Neural cell (in vitro differentiated cells): ENCODE data around the gene TMEM258. TPM values are rescaled to one million over a fixed set of nuclear protein-coding genes. Genes with fewer than 3 reads are reported as not detected.
A peak's percentile ranks its signal among the peaks of the same experiment; 100 is the strongest.

Source experiments
- H2AFZ ChIP-seq: fragments of 200-600, 300-800 bp; sonication (generic), shearing (Covaris generic); 2 replicates; pipeline ENCODE4 v1.6.0; 2014; ENCODE audit warnings: low read depth, mild to moderate bottlenecking, antibody characterized with exemption, low read length, moderate library complexity
- H3F3A ChIP-seq: fragments of 200-600 bp; shearing (Covaris generic); 2 replicates; pipeline ENCODE4 v1.6.1; 2016; ENCODE audit warnings: mild to moderate bottlenecking, moderate library complexity, mixed read lengths, antibody characterized with exemption, low read length; ENCODE audit not compliant: insufficient read depth, poor library complexity, severe bottlenecking
- H3K27ac ChIP-seq: fragments of 200-600, 300-800 bp; sonication (generic), shearing (Covaris generic); 2 replicates; pipeline ENCODE4 v1.5.1; 2014; ENCODE audit warnings: mild to moderate bottlenecking, low read length, moderate library complexity
- H3K27me3 ChIP-seq: fragments of 300-800, 200-600 bp; sonication (generic), shearing (Covaris generic); 2 replicates; pipeline ENCODE4 v1.6.0; 2014; ENCODE audit warnings: mild to moderate bottlenecking, low read depth, low read length, moderate library complexity; ENCODE audit not compliant: insufficient read depth
- H3K36me3 ChIP-seq: fragments of 300-800, 200-600 bp; sonication (generic), shearing (Covaris generic); 2 replicates; pipeline ENCODE4 v1.5.1; 2014; ENCODE audit warnings: mild to moderate bottlenecking, antibody characterized with exemption, low read length, moderate library complexity; ENCODE audit not compliant: insufficient read depth
- H3K4me2 ChIP-seq: fragments of 300-800, 200-600 bp; sonication (generic), shearing (Covaris generic); 2 replicates; pipeline ENCODE4 v1.6.0; 2014; ENCODE audit warnings: mild to moderate bottlenecking, low read length
- H3K4me3 ChIP-seq: fragments of 300-800, 200-600 bp; sonication (generic), shearing (Covaris generic); 2 replicates; pipeline ENCODE4 v1.5.1; 2014; ENCODE audit warnings: mild to moderate bottlenecking, low read length, moderate library complexity
- H3K79me2 ChIP-seq: fragments of 200-600 bp; shearing (Covaris generic); replicated peaks from 2 replicates; pipeline ENCODE4 v1.6.0; 2014; ENCODE audit warnings: mild to moderate bottlenecking, low read length, moderate library complexity; ENCODE audit not compliant: insufficient read depth
- H3K9ac ChIP-seq: fragments of 300-800, 200-600 bp; sonication (generic), shearing (Covaris generic); 2 replicates; pipeline ENCODE4 v1.6.1; 2016; ENCODE audit warnings: mild to moderate bottlenecking, low read length, mixed read lengths
- H3K9me2 ChIP-seq: fragments of 200-600 bp; shearing (Covaris generic); 2 replicates; pipeline ENCODE4 v1.6.1; 2016; ENCODE audit warnings: mild to moderate bottlenecking, low read length, mixed read lengths; ENCODE audit not compliant: insufficient read depth
- H3K9me3 ChIP-seq: fragments of 200-600, 300-800 bp; sonication (generic), shearing (Covaris generic); 2 replicates; pipeline ENCODE4 v1.6.1; 2016; ENCODE audit warnings: mild to moderate bottlenecking, mixed run types, low read length, moderate library complexity, mixed read lengths
- H4K20me1 ChIP-seq: fragments of 200-600 bp; shearing (Covaris generic); 2 replicates; pipeline ENCODE4 v1.6.1; 2016; ENCODE audit warnings: mild to moderate bottlenecking, mixed run types; ENCODE audit not compliant: insufficient read depth
- CTCF ChIP-seq: fragments of 450-650 bp; IDR thresholded peaks from 2 replicates; pipeline ENCODE4 v1.5.1; 2014; ENCODE audit warnings: antibody characterized with exemption, mild to moderate bottlenecking, moderate library complexity; ENCODE audit not compliant: poor library complexity, severe bottlenecking
- EP300 ChIP-seq: fragments of 450-650 bp; conservative IDR thresholded peaks from 2 replicates; pipeline ENCODE4 v1.6.1; 2014; ENCODE audit warnings: antibody characterized with exemption, mild to moderate bottlenecking, moderate library complexity; ENCODE audit not compliant: poor library complexity, severe bottlenecking
- EZH2 ChIP-seq: fragments of 200-600, 300-800 bp; shearing (Covaris generic), sonication (generic); IDR thresholded peaks from 2 replicates; pipeline ENCODE4 v1.6.1; 2014; ENCODE audit warnings: antibody characterized with exemption, low read length, borderline replicate concordance, mild to moderate bottlenecking; ENCODE audit not compliant: insufficient read depth, poor library complexity, severe bottlenecking
- MXI1 ChIP-seq: fragments of 450-650 bp; conservative IDR thresholded peaks from 2 replicates; pipeline ENCODE4 v1.6.1; 2014; ENCODE audit warnings: antibody characterized with exemption, mild to moderate bottlenecking; ENCODE audit not compliant: poor library complexity, severe bottlenecking
- POLR2AphosphoS5 ChIP-seq: IDR thresholded peaks from 2 replicates; pipeline ENCODE4 v1.6.1; 2012
- RAD21 ChIP-seq: fragments of 450-650 bp; conservative IDR thresholded peaks from 2 replicates; pipeline ENCODE4 v1.6.1; 2014; ENCODE audit warnings: antibody characterized with exemption, mild to moderate bottlenecking, moderate library complexity
- REST ChIP-seq: IDR thresholded peaks from 2 replicates; pipeline ENCODE4 v1.6.1; 2012; ENCODE audit warnings: borderline replicate concordance
- SMC3 ChIP-seq: fragments of 450-650 bp; conservative IDR thresholded peaks from 2 replicates; pipeline ENCODE4 v1.6.1; 2014; ENCODE audit warnings: antibody characterized with exemption, mild to moderate bottlenecking, moderate library complexity; ENCODE audit not compliant: poor library complexity
- TAF1 ChIP-seq: IDR thresholded peaks from 2 replicates; pipeline ENCODE4 v1.6.1; 2012; ENCODE audit warnings: low read depth
- polyA plus RNA-seq: library from polyadenylated mRNA; depleted of rRNA; stranded (reverse); fragments of >200 nt; gene quantifications from 2 replicates; pipeline ENCODE4 v1.2.3, GENCODE V29; 2014

The TMEM258 gene
- polyA plus RNA-seq, 1 donor from 2014 or later: 134 TPM

DNA sequence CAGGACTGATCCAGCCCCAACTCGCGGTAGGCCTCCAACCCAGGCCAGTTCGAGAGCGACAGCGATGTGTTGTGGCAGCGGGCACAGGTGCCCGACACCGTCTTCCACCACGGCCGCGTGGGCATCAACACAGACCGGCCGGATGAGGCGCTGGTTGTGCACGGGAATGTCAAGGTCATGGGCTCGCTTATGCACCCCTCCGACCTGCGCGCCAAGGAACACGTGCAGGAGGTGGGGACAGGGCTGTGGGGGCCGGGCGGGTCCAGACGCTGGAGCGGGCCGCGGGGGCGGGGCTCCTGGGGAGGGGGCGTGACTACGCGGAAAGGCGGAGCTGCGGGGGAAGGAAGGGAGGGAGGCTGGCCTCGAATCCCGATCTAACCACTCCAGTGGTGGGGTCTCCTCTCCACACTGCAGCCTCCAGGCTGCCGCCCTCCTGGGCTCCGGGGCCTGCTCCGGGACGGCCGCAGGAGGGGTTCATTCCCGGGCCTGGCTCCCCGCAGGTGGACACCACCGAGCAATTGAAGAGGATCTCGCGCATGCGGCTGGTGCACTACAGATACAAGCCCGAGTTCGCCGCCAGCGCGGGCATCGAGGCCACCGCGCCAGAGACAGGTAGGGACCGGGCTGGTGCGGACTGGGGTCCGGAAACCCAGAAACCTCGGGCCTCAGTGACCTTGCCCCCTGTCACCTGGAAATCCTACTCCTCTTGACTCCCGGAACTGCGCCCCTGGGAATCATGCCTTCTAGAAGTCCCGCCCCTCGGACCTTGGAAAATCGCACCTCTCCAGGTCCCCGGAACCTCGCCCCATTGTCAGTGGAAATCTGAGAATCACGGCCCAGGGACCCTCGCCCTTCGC lies 14.9 kb downstream of the TMEM258 start:
- H3K27ac ChIP-seq: no peak overlapping the region
- no peaks in the 10 kb centered on the region for H3K9me3 ChIP-seq
- H3K27me3 ChIP-seq: no peaks in the 10 kb centered on the region
- no peak overlapping the region for H3K4me2 ChIP-seq
- H3K9me2 ChIP-seq: no peaks in the 10 kb centered on the region
- no peaks in the 10 kb centered on the region for H3F3A ChIP-seq
- no peak for TF ChIP-seq EP300
- TF ChIP-seq TAF1: no peak
- TF ChIP-seq POLR2AphosphoS5: no peak
- no peak for TF ChIP-seq SMC3
- TF ChIP-seq EZH2: no peak
- no peak for TF ChIP-seq CTCF
- no peak for TF ChIP-seq MXI1
- no peak for TF ChIP-seq RAD21
- no peak for TF ChIP-seq REST
- no peaks in the 10 kb centered on the region for H3K79me2 ChIP-seq
- H3K4me3 ChIP-seq: no peak overlapping the region
- no peaks in the 10 kb centered on the region for H4K20me1 ChIP-seq
- no peaks in the 10 kb centered on the region for H3K36me3 ChIP-seq
- no peak overlapping the region for H2AFZ ChIP-seq
- H3K9ac ChIP-seq: no peak overlapping the region

DNA sequence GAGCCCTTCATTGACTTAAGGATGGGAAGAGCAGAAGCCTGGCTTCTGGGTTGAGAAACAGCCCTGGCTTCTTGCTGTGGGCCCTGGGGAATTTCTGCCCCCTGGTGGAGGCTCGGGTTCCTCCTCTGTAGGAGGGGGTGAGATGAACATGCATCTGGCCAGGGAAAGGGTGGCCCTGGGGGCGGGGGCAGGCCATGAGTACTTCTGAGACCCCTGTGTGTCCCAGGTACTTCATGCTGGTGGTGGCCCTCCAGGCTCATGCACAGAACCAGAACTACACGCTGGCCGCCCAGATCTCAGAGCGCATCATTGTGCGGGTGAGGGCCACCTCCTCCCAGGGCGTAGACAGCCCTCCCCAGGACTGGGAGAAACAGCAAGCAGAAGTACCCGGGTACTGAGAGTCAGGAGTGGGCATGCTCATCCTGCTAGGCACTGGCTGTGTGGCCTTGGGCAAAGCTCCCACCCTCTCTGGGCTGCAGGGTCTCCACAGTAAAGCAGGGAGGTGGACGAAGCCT lies 15.8 kb downstream of the TMEM258 start:
- no peak for TF ChIP-seq RAD21
- peak; percentile 9 for TF ChIP-seq CTCF
- H4K20me1 ChIP-seq: no peaks in the 10 kb centered on the region
- H3K4me2 ChIP-seq: no peak overlapping the region
- no peak overlapping the region for H3K9ac ChIP-seq
- H2AFZ ChIP-seq: no peak overlapping the region
- no peaks in the 10 kb centered on the region for H3K36me3 ChIP-seq
- no peaks in the 10 kb centered on the region for H3K9me2 ChIP-seq
- H3K27ac ChIP-seq: no peak overlapping the region
- no peak overlapping the region for H3K4me3 ChIP-seq
- H3K27me3 ChIP-seq: no peaks in the 10 kb centered on the region
- H3K79me2 ChIP-seq: no peaks in the 10 kb centered on the region
- no peaks in the 10 kb centered on the region for H3K9me3 ChIP-seq
- no peaks in the 10 kb centered on the region for H3F3A ChIP-seq
